GM12878 (cell line): ENCODE results near the gene TICRR. TPM values are rescaled to one million over a fixed set of nuclear protein-coding genes. Genes with fewer than 3 reads are reported as not detected.

Source experiments
- ATAC-seq: fragments of 200-7000 bp; cut with Tn5 transposase; 3 replicates; pipeline ENCODE4 v1.9.1; 2020; ENCODE audit warnings: mild to moderate bottlenecking, moderate library complexity
- BruUV-seq: library from RNA; stranded (reverse); fragments of 400-500 nt; replicated peaks from 2 replicates; lab custom pipeline; 2021; lab: Mats Ljungman, UMichigan
- CTCF ChIA-PET: fragments of 300-600 bp; sonication (Branson Sonifier 250); formaldehyde crosslinking; extraction: SDS; loops from one replicate; lab custom pipeline; 2021; ENCODE audit warnings: inconsistent platforms; lab: Yijun Ruan, JAX
- POLR2A ChIA-PET: fragments of 350-600 bp; formaldehyde crosslinking; extraction: SDS; loops from one replicate; lab custom pipeline; 2021; ENCODE audit warnings: inconsistent platforms; lab: Charles Lee
- RAD21 ChIA-PET: fragments of 300-600 bp; sonication (Branson Sonifier 250); formaldehyde crosslinking; loops from one replicate; lab custom pipeline; 2023; ENCODE audit warnings: antibody characterized with exemption; ENCODE audit not compliant: unreplicated experiment; lab: Charles Lee
- SMC1A ChIA-PET: fragments of 300-600 bp; sonication (Branson Sonifier 250); formaldehyde crosslinking; loops from one replicate; lab custom pipeline; 2023; ENCODE audit not compliant: unreplicated experiment, uncharacterized antibody; lab: Charles Lee
- DNase-seq: peaks from one replicate; pipeline ENCODE4 v3.0.0-alpha.2; 2011; ENCODE audit warnings: low read depth, low spot score
- FAIRE-seq: peaks from 3 replicates; lab custom pipeline; 2011; peaks lifted over from hg19 to GRCh38; lab: Jason Lieb, UNC
- H2AFZ ChIP-seq: 2 replicates; pipeline ENCODE4 v1.6.0; 2011; ENCODE audit warnings: low read depth, low read length, control low read depth; ENCODE audit not compliant: control insufficient read depth
- H3K27ac ChIP-seq: 2 replicates; pipeline ENCODE4 v1.5.1; 2011; ENCODE audit warnings: control low read depth; ENCODE audit not compliant: control insufficient read depth, insufficient read depth
- H3K27me3 ChIP-seq, 2 experiments: replicated peaks in 1 of 2; 2 replicates each; pipeline versions ENCODE4 v1.6.0 to v1.6.1; 2011; ENCODE audit warnings: low read length in 1 of 2; ENCODE audit not compliant: control insufficient read depth in 2 of 2, insufficient read depth in 2 of 2
- H3K36me3 ChIP-seq, 2 experiments: 2 replicates each; pipeline ENCODE4 v1.5.1; 2011; ENCODE audit warnings: low read length in 1 of 2; ENCODE audit not compliant: control insufficient read depth in 2 of 2, insufficient read depth in 2 of 2
- H3K4me1 ChIP-seq: 2 replicates; pipeline ENCODE4 v1.6.1; 2011; ENCODE audit warnings: mild to moderate bottlenecking, low read length, moderate library complexity, mixed read lengths; ENCODE audit not compliant: control insufficient read depth, insufficient read depth
- H3K4me2 ChIP-seq: 2 replicates; pipeline ENCODE4 v1.6.0; 2011; ENCODE audit warnings: control low read depth; ENCODE audit not compliant: control insufficient read depth, insufficient read depth
- H3K4me3 ChIP-seq: fragments of 200-600 bp; sonication (generic); 2 replicates; pipeline ENCODE4 v1.5.1; 2016
- H3K79me2 ChIP-seq: 2 replicates; pipeline ENCODE4 v1.6.0; 2011; ENCODE audit warnings: low read length; ENCODE audit not compliant: control insufficient read depth, insufficient read depth
- H3K9ac ChIP-seq: 2 replicates; pipeline ENCODE4 v1.8.0; 2011; ENCODE audit warnings: low read length, control low read depth, mixed read lengths; ENCODE audit not compliant: control insufficient read depth, insufficient read depth
- H3K9me3 ChIP-seq: replicated peaks from 3 replicates; pipeline ENCODE4 v1.5.1; 2011; ENCODE audit warnings: mild to moderate bottlenecking, low read length; ENCODE audit not compliant: control insufficient read depth, insufficient read depth
- H4K20me1 ChIP-seq: 2 replicates; pipeline ENCODE4 v1.6.0; 2011; ENCODE audit not compliant: control insufficient read depth, insufficient read depth
- BMI1 ChIP-seq: fragments of 450-650 bp; IDR thresholded peaks from 2 replicates; pipeline ENCODE4 v1.6.1; 2016; ENCODE audit warnings: mild to moderate bottlenecking, moderate library complexity, borderline replicate concordance
- CHD4 ChIP-seq: fragments of 200-600 bp; sonication (generic); IDR thresholded peaks from 2 replicates; pipeline ENCODE4 v1.6.1; 2016; ENCODE audit warnings: mild to moderate bottlenecking
- ETV6 ChIP-seq, 2 experiments: fragments of 450-650 bp in 1 of 2; IDR thresholded peaks in 1 of 2; conservative IDR thresholded peaks in 1 of 2; 2 replicates each; pipeline ENCODE4 v1.6.1; 2014; ENCODE audit warnings: antibody characterized with exemption in 1 of 2, borderline replicate concordance in 1 of 2, low read depth in 1 of 2, mild to moderate bottlenecking in 1 of 2, moderate library complexity in 1 of 2
- GABPA ChIP-seq: IDR thresholded peaks from 2 replicates; pipeline ENCODE4 v1.6.1; 2014; ENCODE audit warnings: antibody characterized with exemption, low read depth, mild to moderate bottlenecking, inconsistent platforms
- LARP7 ChIP-seq: fragments of 450-650 bp; IDR thresholded peaks from 2 replicates; pipeline ENCODE4 v1.6.1; 2017; ENCODE audit warnings: mild to moderate bottlenecking
- MTA2 ChIP-seq: fragments of 450-650 bp; IDR thresholded peaks from 2 replicates; pipeline ENCODE4 v1.6.1; 2016; ENCODE audit warnings: low read depth, mild to moderate bottlenecking, moderate library complexity
- NR2C2 ChIP-seq: IDR thresholded peaks from 2 replicates; pipeline ENCODE4 v1.6.1; 2011; ENCODE audit warnings: borderline replicate concordance, low read depth; ENCODE audit not compliant: control insufficient read depth, insufficient read length
- SP1 ChIP-seq: IDR thresholded peaks from one replicate; pipeline ENCODE4 v1.6.1; 2011; ENCODE audit warnings: low read depth, low read length
- WGBS: methylation state at CpG from one replicate; pipeline ENCODE4 v1.1.6; 2016; ENCODE audit warnings: low lambda C conversion rate; ENCODE audit not compliant: insufficient replicate concordance, insufficient coverage; ENCODE audit errors: missing lambda C conversion rate; 5-methylcytosine and 5-hydroxymethylcytosine counted together
- in situ Hi-C: fragments of 300-500 bp; cut with MboI; formaldehyde crosslinking; loops from 9 replicates; pipeline ENCODE4 v1.14.3; 2018; ENCODE audit warnings: mixed read lengths
- intact Hi-C: fragments of 100-400 bp; cut with micrococcal nuclease; formaldehyde crosslinking; loops from one replicate; pipeline ENCODE4 v1.14.2; 2022; ENCODE audit not compliant: unreplicated experiment
- polyA plus RNA-seq, 11 experiments: library from polyadenylated mRNA; depleted of rRNA in 4 of 11; unstranded in 6 of 11; stranded (reverse) in 5 of 11; fragments of >200 nt; fragmentation: Nextera tagmentation in 4 of 11; fragmentation: Illumina TruSeq in 1 of 11; extraction: Ambion mirVana in 4 of 11; extraction: Trizol in 1 of 11; gene quantifications; 1 replicate in 1 of 11; 2 replicates in 10 of 11; pipeline versions ENCODE4 v1.2.1 to v1.2.3, GENCODE V29; 2011 to 2016; ENCODE audit warnings: inconsistent platforms in 2 of 11, missing spikeins in 2 of 11, low read depth in 1 of 11
- total RNA-seq, 4 experiments: library from RNA; depleted of rRNA in 3 of 4; stranded (reverse); fragments of >200 nt in 3 of 4; fragmentation: Illumina TruSeq in 1 of 4; extraction: Trizol in 1 of 4; gene quantifications; 2 replicates each; pipeline versions ENCODE4 v1.2.1 to v1.2.3, GENCODE V29; 2013 to 2021
- TF ChIP-seq, protein P1 (sequence below): fragments of 150-350 bp; IDR thresholded peaks from 2 replicates; pipeline ENCODE4 v1.6.1; 2014; ENCODE audit warnings: mild to moderate bottlenecking, low read depth, low read length
- TF ChIP-seq, protein P2 (sequence below): IDR thresholded peaks from 2 replicates; pipeline ENCODE4 v1.6.1; 2011; ENCODE audit warnings: low read depth, low read length, improper control_type of control experiment, borderline replicate concordance

Gene TICRR
- total and polyA plus RNA-seq, 10 of the 15 experiments (the other 5 are each of a cell fraction or from before 2014, with no cell fraction given), result 0.58 to 21.5 (median 11.5) TPM

DNA sequence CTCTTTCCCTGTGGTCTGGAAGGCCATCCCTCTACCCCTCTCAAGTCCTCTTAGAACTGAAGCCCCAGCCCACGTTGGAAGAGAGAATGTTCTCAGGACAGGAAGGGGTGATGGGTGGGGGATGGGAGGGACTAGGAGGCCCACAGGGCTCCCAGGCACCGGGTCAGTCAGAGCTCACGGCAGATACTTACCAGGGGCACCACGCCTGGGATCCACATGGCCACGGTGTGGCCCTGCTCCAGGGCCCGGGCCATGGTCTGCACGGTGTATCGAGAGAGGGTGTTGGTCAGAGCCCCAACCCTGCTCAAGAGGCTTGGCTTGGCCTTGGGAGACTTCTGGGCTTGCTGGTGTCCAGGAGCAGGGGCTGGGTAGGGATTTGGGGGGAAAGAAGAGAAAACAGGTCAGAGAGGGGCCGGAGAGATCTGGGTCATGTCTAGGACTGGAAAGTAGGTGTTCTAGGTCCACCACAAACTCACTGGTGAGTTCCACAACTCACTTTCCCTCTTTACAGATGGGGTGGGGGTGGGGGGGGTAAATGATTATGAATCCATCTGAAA is 94.1 kb downstream of the TICRR start:
- H3K4me2 ChIP-seq, result no peak overlapping the region
- ChIA-PET SMC1A (interaction anchor here (0.7 kb wide), 1 partner anchor 448 kb away, joined by 3 read pairs; no protein-coding TSS in a partner anchor), POLR2A (no interaction called here), RAD21 (no interaction called here), CTCF (no interaction called here)
- no peak overlapping the region for H2AFZ ChIP-seq
- peaks cover 0 to 2% of the 10 kb centered on the region in 2 experiments; a peak in 1 of 4 replicates for H3K27me3 ChIP-seq
- TF ChIP-seq ETV6 (conservative IDR thresholded peaks at IDR 0.05 in 1 of 2, IDR thresholded peaks at IDR 0.05 in 1 of 2; ENCODE audit: borderline replicate concordance in 1 of 2, low read depth in 1 of 2) (no peak), NR2C2 (no peak)
- TF ChIP-seq, protein P1, sequence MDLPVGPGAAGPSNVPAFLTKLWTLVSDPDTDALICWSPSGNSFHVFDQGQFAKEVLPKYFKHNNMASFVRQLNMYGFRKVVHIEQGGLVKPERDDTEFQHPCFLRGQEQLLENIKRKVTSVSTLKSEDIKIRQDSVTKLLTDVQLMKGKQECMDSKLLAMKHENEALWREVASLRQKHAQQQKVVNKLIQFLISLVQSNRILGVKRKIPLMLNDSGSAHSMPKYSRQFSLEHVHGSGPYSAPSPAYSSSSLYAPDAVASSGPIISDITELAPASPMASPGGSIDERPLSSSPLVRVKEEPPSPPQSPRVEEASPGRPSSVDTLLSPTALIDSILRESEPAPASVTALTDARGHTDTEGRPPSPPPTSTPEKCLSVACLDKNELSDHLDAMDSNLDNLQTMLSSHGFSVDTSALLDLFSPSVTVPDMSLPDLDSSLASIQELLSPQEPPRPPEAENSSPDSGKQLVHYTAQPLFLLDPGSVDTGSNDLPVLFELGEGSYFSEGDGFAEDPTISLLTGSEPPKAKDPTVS, result no peak
- H3K79me2 ChIP-seq, result no peaks in the 10 kb centered on the region
- no peak overlapping the region for H3K27ac ChIP-seq
- H3K36me3 ChIP-seq, result no peaks in the 10 kb centered on the region
- H4K20me1 ChIP-seq, result no peaks in the 10 kb centered on the region
- no peaks in the 10 kb centered on the region for H3K9me3 ChIP-seq
- DNase-seq (no peak), FAIRE-seq (no peak), ATAC-seq (no peak)
- BruUV-seq, result no TSS peak
- intact Hi-C loops, result no loop called here
- H3K4me1 ChIP-seq, result no peaks in the 10 kb centered on the region
- 28% methylated on average over 9 of the region's 9 CpGs for WGBS
- H3K4me3 ChIP-seq, result no peak overlapping the region
- no peak overlapping the region for H3K9ac ChIP-seq
- in situ Hi-C loops, result no loop called here

DNA sequence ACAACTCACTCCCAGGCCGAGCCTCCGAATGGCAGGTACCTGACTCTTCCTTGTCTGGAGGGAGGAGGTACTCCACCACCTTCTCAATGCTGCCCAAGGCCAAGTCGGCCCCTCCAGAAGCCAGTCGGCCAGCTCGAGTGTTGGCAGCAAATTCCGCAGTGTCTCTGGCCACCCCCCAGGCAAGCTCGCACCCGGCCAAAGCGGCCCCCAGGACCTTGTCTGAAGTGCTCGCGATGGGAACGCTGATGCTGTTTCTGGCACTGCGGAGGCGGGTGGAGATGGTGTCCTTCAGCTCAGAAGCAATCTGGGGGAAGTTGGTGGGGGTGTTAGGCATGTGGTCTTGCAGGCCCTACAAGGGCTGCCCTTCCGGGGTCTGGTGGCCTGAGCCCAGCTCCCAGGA is 94.7 kb downstream of the TICRR start:
- H3K79me2 ChIP-seq, result no peaks in the 10 kb centered on the region
- in situ Hi-C loops (no loop called here), intact Hi-C loops (no loop called here)
- H3K27ac ChIP-seq, result no peak overlapping the region
- RAD21 ChIA-PET, result no interaction called here
- no peaks in the 10 kb centered on the region for H3K4me1 ChIP-seq
- CTCF ChIA-PET, result interaction anchor here (0.6 kb wide), 1 partner anchor 9 kb away, joined by 4 read pairs; no protein-coding TSS in a partner anchor
- H3K4me2 ChIP-seq, result no peak overlapping the region
- ATAC-seq (no peak), FAIRE-seq (no peak), DNase-seq (no peak)
- no peaks in the 10 kb centered on the region for H4K20me1 ChIP-seq
- no peaks in the 10 kb centered on the region for H3K36me3 ChIP-seq
- 56% methylated on average over 15 of the region's 15 CpGs for WGBS
- TF ChIP-seq CHD4 (no peak), LARP7 (no peak), GABPA (no peak), SP1 (no peak), MTA2 (no peak), BMI1 (no peak)
- TF ChIP-seq, protein P2, sequence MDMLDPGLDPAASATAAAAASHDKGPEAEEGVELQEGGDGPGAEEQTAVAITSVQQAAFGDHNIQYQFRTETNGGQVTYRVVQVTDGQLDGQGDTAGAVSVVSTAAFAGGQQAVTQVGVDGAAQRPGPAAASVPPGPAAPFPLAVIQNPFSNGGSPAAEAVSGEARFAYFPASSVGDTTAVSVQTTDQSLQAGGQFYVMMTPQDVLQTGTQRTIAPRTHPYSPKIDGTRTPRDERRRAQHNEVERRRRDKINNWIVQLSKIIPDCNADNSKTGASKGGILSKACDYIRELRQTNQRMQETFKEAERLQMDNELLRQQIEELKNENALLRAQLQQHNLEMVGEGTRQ, result no peak
- H2AFZ ChIP-seq, result no peak overlapping the region
- no peak overlapping the region for H3K4me3 ChIP-seq
- peaks cover 0 to 2% of the 10 kb centered on the region in 2 experiments; a peak in 1 of 4 replicates for H3K27me3 ChIP-seq
- H3K9me3 ChIP-seq, result no peaks in the 10 kb centered on the region
- SMC1A ChIA-PET, result no interaction called here
- no peak overlapping the region for H3K9ac ChIP-seq
- POLR2A ChIA-PET, result no interaction called here
- no TSS peak for BruUV-seq
